Activated T-helper 1 cell treated with anti-CD3 and anti-CD28 coated beads, Interleukin-12 subunit alpha, Interleukin-12 subunit beta, Interleukin-2, Interleukin-4 antibody, amounts not matched to agents 30 ng/mL and 10 ng/mL and 1 ng/mL, durations not matched to agents 14 hours and 24 hours and 36 hours (primary cell): Measurements from ENCODE around the gene PLA2G2D. TPM values are rescaled to one million over a fixed set of nuclear protein-coding genes. Genes with fewer than 3 reads are reported as not detected.

Source experiments
- DNase-seq: peaks from one replicate; pipeline ENCODE4 v3.0.0; 2021; ENCODE audit warnings: low spot score
- H3K27ac Mint-ChIP-seq: one replicate; pipeline ENCODE4 v1.8.0; 2021; ENCODE audit warnings: mild to moderate bottlenecking, mixed read lengths
- H3K27me3 Mint-ChIP-seq: one replicate; pipeline ENCODE4 v1.8.0; 2022; ENCODE audit warnings: mild to moderate bottlenecking, moderate library complexity, mixed read lengths; ENCODE audit not compliant: insufficient read depth
- H3K36me3 Mint-ChIP-seq: one replicate; pipeline ENCODE4 v1.8.0; 2021; ENCODE audit warnings: low read depth, mixed read lengths
- H3K4me1 Mint-ChIP-seq: one replicate; pipeline ENCODE4 v1.8.0; 2021; ENCODE audit warnings: low read depth, mixed read lengths
- H3K4me3 Mint-ChIP-seq: one replicate; pipeline ENCODE4 v1.8.0; 2021; ENCODE audit warnings: mild to moderate bottlenecking, moderate library complexity, mixed read lengths
- H3K9me3 Mint-ChIP-seq: one replicate; pipeline ENCODE4 v1.8.0; 2021; ENCODE audit warnings: mixed read lengths
- intact Hi-C: fragments of 100-400 bp; cut with micrococcal nuclease; formaldehyde crosslinking; loops from one replicate; pipeline ENCODE4 v1.15.1; 2024
- total RNA-seq: library from RNA; stranded (reverse); gene quantifications from 2 replicates; pipeline ENCODE4 v1.2.3, GENCODE V29; 2022

Gene PLA2G2D
- total RNA-seq, 1 donor from 2014 or later, result not detected

DNA sequence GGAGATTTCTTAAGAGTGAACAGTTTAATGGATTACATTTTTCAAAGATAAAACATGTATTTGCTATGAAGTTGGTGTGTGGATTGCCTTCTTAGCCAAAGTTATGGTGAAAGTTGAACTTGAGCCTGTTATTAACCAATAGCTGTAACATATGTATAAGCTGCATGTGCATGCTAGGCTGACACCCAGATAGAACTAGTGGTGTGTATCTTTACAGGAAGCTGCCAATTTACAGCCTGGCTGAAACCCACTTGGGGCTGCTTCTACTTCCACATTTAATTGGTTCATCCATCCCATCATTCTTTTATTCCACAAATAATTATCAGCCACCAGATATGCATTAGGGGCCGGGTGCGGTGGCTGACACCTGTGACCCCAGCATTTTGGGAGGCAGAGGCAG, 46.1 kb downstream of the PLA2G2D start:
- no peaks in the 10 kb centered on the region for H3K4me1 Mint-ChIP-seq
- no peaks in the 10 kb centered on the region for H3K9me3 Mint-ChIP-seq
- intact Hi-C loops, result no loop called here
- H3K27me3 Mint-ChIP-seq, result peaks cover 14% of the 10 kb centered on the region
- DNase-seq, result no peak
- no peak overlapping the region for H3K4me3 Mint-ChIP-seq
- no peak overlapping the region for H3K27ac Mint-ChIP-seq
- H3K36me3 Mint-ChIP-seq, result no peaks in the 10 kb centered on the region

- H3K27me3 Mint-ChIP-seq, result peaks cover 12% of the 10 kb centered on the region
- intact Hi-C loops, result no loop called here
- H3K4me3 Mint-ChIP-seq, result no peak overlapping the region
- no peaks in the 10 kb centered on the region for H3K36me3 Mint-ChIP-seq
- no peak for DNase-seq
- no peak overlapping the region for H3K27ac Mint-ChIP-seq
- H3K9me3 Mint-ChIP-seq, result no peaks in the 10 kb centered on the region
- H3K4me1 Mint-ChIP-seq, result no peaks in the 10 kb centered on the region
These were observed 46.6 kb downstream of the PLA2G2D start for GRCh38 chr1:20072771-20073170.

GRCh38 chr1:20071416-20071815, 47.9 kb downstream of the PLA2G2D start:
- intact Hi-C loops, result no loop called here
- no peaks in the 10 kb centered on the region for H3K9me3 Mint-ChIP-seq
- peaks cover 10% of the 10 kb centered on the region for H3K27me3 Mint-ChIP-seq
- H3K27ac Mint-ChIP-seq, result no peak overlapping the region
- no peak for DNase-seq
- H3K4me3 Mint-ChIP-seq, result no peak overlapping the region
- H3K4me1 Mint-ChIP-seq, result no peaks in the 10 kb centered on the region
- H3K36me3 Mint-ChIP-seq, result no peaks in the 10 kb centered on the region

DNA sequence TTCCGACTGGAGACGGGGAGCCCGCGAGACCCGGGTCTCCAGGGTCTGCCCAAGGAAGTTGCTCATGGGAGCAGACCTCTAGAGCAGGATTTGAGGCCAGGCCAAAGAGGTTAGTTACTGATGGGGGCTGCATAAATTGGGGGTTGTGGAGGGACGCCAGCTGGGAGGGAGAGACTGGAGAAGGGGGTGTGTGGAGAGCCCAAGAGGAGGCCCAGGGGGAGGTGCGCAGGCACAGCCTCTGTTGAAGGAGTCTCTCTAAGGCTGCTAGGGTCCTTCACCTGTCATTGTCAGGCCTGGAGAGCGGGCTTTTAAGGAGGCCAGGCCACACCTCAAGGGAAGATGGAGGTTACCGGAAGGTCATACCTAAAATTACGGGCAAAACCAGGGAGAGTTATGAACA, 49.0 kb downstream of the PLA2G2D start:
- no peaks in the 10 kb centered on the region for H3K9me3 Mint-ChIP-seq
- intact Hi-C loops, result no loop called here
- DNase-seq, result no peak
- H3K4me3 Mint-ChIP-seq, result no peak overlapping the region
- H3K27me3 Mint-ChIP-seq, result peaks cover 15% of the 10 kb centered on the region
- H3K27ac Mint-ChIP-seq, result no peak overlapping the region
- H3K4me1 Mint-ChIP-seq, result no peaks in the 10 kb centered on the region
- H3K36me3 Mint-ChIP-seq, result no peaks in the 10 kb centered on the region

- Mint-ChIP-seq H3K4me3 (no peak within 1 kb of the TSS), H3K27ac (no peak within 1 kb of the TSS), H3K36me3 (no peaks in the 10 kb centered on the region), H3K27me3 (peaks cover 17% of the 10 kb centered on the region), H3K9me3 (no peaks in the 10 kb centered on the region), H3K4me1 (no peaks in the 10 kb centered on the region)
- no peak for DNase-seq
- intact Hi-C loops, result no loop called here
These were observed 49.5 kb downstream of the PLA2G2D start, which contains the start of gene PLA2G5 for GRCh38 chr1:20069874-20070273. Gene PLA2G5, plus strand, starts transcription at chr1:20070194. Its CDS starts 14,637 bp downstream, at chr1:20084831.

DNA sequence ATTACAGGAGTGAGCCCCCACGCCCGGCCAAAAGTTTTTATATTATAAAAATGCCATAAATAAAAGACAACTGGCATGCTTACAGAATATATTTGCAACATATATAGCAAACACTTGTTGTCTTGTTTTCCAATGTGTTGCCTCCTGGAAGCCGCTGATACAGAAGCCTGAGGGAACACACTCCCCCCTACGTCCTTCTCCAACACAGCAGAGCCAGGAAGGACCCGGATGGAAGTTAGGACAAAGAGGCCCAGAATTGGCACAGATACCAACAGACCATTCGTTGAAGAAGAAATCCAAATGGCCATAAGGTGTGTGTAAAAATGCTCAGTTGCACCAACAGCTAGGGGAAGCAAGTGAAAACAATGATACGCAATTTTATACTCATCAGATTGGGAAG, 50.6 kb downstream of the PLA2G2D start:
- DNase-seq, result no peak
- Mint-ChIP-seq H3K36me3 (no peaks in the 10 kb centered on the region), H3K27me3 (peaks cover 17% of the 10 kb centered on the region), H3K4me3 (no peak overlapping the region), H3K9me3 (no peaks in the 10 kb centered on the region), H3K27ac (no peak overlapping the region), H3K4me1 (no peaks in the 10 kb centered on the region)
- intact Hi-C loops, result no loop called here

- peaks cover 11% of the 10 kb centered on the region for H3K4me1 Mint-ChIP-seq
- DNase-seq, result no peak
- no peaks in the 10 kb centered on the region for H3K9me3 Mint-ChIP-seq
- H3K36me3 Mint-ChIP-seq, result no peaks in the 10 kb centered on the region
- no peak overlapping the region for H3K4me3 Mint-ChIP-seq
- intact Hi-C loops, result no loop called here
- H3K27me3 Mint-ChIP-seq, result peaks cover 15% of the 10 kb centered on the region
- H3K27ac Mint-ChIP-seq, result no peak overlapping the region
These were observed 55.5 kb downstream of the PLA2G2D start for GRCh38 chr1:20063861-20064292.

Other genes starting within 250 kb of the PLA2G2D start
- 10.2 and 16.1 TPM in 2 replicates for gene OTUD3, start 237.1 kb downstream of the PLA2G2D start, total RNA-seq
- gene PLA2G2E, start 195.9 kb downstream of the PLA2G2D start, total RNA-seq, result not detected in 2 replicates
- not detected in 2 replicates for gene PLA2G2A, start 139.9 kb downstream of the PLA2G2D start, total RNA-seq
- gene PLA2G5, start 49.3 kb downstream of the PLA2G2D start, total RNA-seq, result not detected in 2 replicates
- gene PLA2G2F, start 19.8 kb upstream of the PLA2G2D start, total RNA-seq, result not detected in 2 replicates
- 2.5 and 2.9 TPM in 2 replicates for gene UBXN10, start 66.6 kb upstream of the PLA2G2D start, total RNA-seq
- 0.44 and 0.65 TPM in 2 replicates for gene PLA2G2C, start 67.0 kb upstream of the PLA2G2D start, total RNA-seq
- 0.05 TPM in 1 of 2 replicates, not detected in the other for gene VWA5B1, start 171.3 kb upstream of the PLA2G2D start, total RNA-seq